HUES6 (cell line): ENCODE data around the gene SNUPN.

Experiments
- H3K27ac ChIP-seq: 2 replicates; pipeline ENCODE4 v1.7.0; 2013; ENCODE audit warnings: low read depth, mild to moderate bottlenecking, low read length, inconsistent platforms
- H3K27me3 ChIP-seq: 2 replicates; pipeline ENCODE4 v1.6.1; 2013; ENCODE audit warnings: low read length; ENCODE audit not compliant: control insufficient read depth, insufficient read depth
- H3K36me3 ChIP-seq: 2 replicates; pipeline ENCODE4 v1.6.1; 2013; ENCODE audit warnings: low read length; ENCODE audit not compliant: control insufficient read depth, insufficient read depth
- H3K4me1 ChIP-seq: 2 replicates; pipeline ENCODE4 v1.6.1; 2013; ENCODE audit warnings: low read length; ENCODE audit not compliant: control insufficient read depth, insufficient read depth
- H3K4me3 ChIP-seq: 2 replicates; pipeline ENCODE4 v1.5.1; 2013; ENCODE audit warnings: low read depth, low read length
- H3K9ac ChIP-seq: one replicate; pipeline ENCODE4 v1.6.1; 2013; ENCODE audit warnings: mild to moderate bottlenecking, low read length
- H3K9me3 ChIP-seq: 2 replicates; pipeline ENCODE4 v1.6.1; 2013; ENCODE audit warnings: low read depth, low read length; ENCODE audit not compliant: control insufficient read depth, insufficient read depth

Gene SNUPN

DNA sequence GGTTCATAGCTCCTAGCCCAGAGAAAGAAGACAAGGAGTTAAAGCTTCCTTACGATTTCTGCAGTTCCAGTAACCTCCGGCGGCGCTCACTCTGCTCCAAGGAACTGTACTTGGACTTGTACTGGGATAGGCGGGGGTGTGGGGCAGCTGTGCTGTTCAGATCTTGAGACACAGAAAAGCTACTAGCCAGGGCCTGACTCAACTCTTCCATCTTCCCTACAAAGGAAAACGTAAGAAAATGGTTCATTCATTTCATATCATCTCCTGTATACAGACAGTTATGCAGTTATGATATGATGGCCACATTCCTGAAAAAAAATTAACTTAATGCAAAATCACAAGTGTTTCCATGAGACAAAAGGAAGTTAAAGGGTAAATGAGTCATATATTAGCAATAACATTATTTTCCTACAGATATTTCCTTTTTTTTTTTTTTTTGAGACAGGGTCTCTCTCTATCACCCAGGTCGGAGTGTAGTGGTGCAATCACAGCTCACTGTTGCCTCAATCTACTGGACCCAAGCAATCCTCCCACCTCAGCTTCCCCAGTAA is 4.6 kb downstream of the SNUPN start:
- Histone ChIP-seq H3K27ac (no peak overlapping the region), H3K4me3 (no peak overlapping the region), H3K27me3 (no peaks in the 10 kb centered on the region), H3K36me3 (peaks cover 34% of the 10 kb centered on the region), H3K4me1 (no peaks in the 10 kb centered on the region), H3K9ac (no peak overlapping the region), H3K9me3 (no peaks in the 10 kb centered on the region)

DNA sequence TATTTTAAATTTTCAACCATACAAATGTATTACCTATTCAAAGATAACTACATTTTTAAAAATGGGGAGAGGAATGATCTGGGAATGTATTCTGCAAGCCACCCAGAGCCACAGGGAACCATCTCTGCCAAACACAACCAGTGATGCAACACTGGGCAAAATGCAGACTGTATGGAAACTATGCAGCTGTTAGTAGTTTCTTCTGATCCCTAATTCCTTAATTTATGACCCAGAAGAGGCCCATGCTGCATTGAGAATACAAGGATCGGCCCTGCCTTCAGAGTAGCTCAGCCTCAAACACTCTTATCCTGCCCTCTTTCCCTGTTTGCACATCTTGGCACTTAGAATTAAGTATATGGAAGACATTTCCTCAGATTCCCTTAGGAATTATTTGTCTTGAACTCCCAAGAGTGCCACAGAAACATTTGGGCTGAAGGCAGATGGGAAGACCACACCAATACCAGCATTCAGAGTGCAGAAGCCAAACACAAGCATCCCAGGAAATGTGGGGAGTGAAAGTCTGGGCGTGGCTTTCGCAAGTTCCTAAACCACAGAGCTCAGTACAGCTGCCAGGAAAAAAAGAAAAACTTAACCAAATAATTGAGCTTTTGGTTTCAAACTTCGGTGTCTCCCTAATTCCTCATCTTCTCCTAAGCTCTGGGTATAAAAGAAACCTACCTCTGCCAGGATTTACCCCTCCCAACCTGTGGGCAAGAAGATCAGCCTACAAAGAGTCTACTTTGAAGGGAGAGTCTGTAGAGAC is 5.3 kb downstream of the SNUPN start:
- H3K27me3 ChIP-seq: no peaks in the 10 kb centered on the region
- no peak overlapping the region for H3K9ac ChIP-seq
- peaks cover 39% of the 10 kb centered on the region for H3K36me3 ChIP-seq
- no peaks in the 10 kb centered on the region for H3K9me3 ChIP-seq
- no peaks in the 10 kb centered on the region for H3K4me1 ChIP-seq
- no peak overlapping the region for H3K4me3 ChIP-seq
- H3K27ac ChIP-seq: no peak overlapping the region

DNA sequence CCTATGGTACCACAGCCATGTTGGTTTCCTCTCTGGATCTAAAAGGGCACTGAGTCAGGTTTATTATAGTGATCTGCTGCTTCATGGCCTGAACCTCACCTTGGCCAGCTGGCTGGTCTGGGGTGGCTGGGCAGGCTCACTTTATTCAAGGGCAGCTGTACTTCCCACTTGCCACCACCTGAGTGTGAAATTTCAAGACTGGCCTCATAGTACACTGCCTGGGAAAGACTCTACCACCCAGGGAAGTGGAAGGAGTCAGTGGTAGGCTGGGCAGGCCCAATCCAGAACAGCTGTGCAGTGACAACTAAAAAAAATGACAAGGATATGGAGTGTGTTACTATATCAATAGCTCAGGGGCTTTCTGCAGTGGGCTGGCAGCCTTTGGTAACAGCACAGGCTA is 8.8 kb downstream of the SNUPN start:
- Histone ChIP-seq H3K27me3 (no peaks in the 10 kb centered on the region), H3K4me1 (no peaks in the 10 kb centered on the region), H3K36me3 (peaks cover 63% of the 10 kb centered on the region), H3K9ac (no peak overlapping the region), H3K27ac (no peak overlapping the region), H3K9me3 (no peaks in the 10 kb centered on the region), H3K4me3 (no peak overlapping the region)

DNA sequence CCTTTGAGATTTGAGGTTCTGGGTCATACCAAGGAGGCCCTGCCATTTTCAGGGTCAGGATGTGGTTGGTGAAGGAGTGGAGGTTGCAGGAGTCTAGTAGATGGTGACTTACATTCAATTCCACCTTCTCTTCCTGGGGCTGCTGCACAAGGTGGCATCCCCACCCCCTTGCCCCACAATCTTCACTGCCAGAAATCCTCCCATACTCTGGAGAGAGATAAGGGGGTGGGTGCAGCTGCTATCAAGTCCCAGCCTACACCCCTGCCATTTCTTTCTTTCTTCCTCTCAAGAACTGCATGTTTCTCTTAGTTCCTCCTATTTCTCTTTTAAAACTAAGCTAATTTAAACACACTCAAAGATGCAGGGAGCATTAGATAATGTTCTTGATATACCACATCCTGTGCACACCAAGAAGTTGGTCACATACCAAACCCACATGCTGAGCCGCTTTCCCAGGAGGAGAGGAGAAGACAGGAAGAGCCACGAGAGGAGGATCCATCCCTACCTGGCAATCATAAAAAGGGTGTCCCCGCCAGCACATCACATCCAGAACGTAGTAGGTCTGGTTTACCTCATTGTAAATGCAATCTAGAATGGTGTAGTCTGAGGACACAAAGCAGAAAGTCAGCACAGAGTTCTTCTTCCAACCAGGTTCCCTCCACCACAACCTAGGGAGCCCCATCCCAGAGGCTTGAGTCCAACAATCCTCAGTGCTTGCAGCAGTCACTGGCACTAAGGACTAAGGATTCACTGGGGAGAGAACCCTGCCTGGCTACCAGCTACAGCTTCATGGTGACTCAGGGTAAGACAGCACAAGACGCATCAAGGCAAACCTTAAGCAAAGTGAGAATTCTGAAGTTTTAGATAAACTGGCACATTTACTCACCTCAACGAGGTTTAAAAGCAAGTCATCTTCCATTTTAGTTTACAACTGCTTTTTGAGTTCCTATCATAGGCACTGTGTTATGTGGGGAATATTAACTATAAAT is 18.5 kb downstream of the SNUPN start:
- Histone ChIP-seq H3K27me3 (no peaks in the 10 kb centered on the region), H3K4me3 (no peak overlapping the region), H3K9ac (no peak overlapping the region), H3K27ac (no peak overlapping the region), H3K36me3 (peaks cover 56% of the 10 kb centered on the region), H3K4me1 (no peaks in the 10 kb centered on the region), H3K9me3 (no peaks in the 10 kb centered on the region)

DNA sequence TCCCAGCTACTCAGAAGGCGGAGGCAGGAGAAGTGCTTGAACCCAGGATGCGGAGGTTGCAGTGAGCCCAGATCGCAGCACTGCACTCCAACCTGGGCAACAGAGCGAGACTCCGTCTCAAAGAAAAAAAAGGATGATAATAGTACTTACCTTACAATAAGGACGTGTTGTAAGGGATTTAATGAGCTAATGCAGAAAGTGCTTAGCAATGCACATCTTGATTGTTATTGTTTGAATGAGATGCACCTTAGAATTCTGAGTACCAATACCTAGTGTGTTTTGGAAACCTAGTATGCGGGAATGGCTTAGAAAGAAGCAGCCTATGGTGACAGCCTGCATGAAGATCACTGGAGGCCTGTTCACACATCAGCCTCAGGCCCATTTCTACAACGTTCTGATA is 19.5 kb downstream of the SNUPN start:
- Histone ChIP-seq H3K4me3 (no peak overlapping the region), H3K27me3 (no peaks in the 10 kb centered on the region), H3K9ac (no peak overlapping the region), H3K4me1 (no peaks in the 10 kb centered on the region), H3K27ac (no peak overlapping the region), H3K36me3 (peaks cover 57% of the 10 kb centered on the region), H3K9me3 (no peaks in the 10 kb centered on the region)

DNA sequence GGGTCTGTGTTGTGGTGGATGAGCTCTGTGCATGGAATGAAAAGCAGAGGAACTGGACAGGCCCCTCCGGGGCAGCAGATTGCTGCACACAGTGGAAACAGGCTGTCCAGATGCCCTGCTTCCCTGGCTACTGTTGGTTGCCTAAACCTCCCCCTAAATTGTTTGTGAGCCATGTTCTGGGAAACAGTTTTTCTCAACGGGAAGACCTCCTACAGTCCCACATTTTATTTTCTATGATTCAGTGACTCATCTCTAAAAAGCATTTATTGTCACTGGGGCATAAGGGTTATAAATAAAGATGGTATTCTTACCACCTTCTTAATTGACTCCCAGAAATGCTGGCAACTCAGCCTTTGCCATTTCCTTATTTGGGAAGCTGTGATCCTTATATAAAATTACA is 26.1 kb downstream of the SNUPN start:
- H3K27ac ChIP-seq: no peak overlapping the region
- peaks cover 46% of the 10 kb centered on the region for H3K36me3 ChIP-seq
- H3K9ac ChIP-seq: no peak overlapping the region
- H3K4me1 ChIP-seq: no peaks in the 10 kb centered on the region
- no peak overlapping the region for H3K4me3 ChIP-seq
- H3K9me3 ChIP-seq: no peaks in the 10 kb centered on the region
- no peaks in the 10 kb centered on the region for H3K27me3 ChIP-seq

DNA sequence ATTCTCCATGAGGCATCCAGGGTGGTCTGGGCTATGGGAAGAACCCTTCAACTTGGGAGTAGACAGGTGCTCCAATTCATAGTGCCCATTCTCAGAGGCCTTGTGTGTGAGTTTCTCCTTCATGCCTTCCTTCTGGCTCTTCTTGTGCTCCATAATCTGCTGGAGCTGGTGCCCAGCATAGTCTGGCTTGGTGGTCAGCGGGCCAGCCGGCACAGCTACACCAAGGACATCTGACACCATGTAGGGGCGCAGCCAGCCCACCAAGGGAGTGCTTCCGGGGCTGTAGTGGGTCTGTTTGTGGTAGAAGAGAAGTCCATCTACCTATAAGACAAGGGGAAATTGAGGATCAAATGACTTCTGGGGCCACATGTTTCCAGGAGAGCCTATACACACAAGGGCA is 27.2 kb downstream of the SNUPN start:
- Histone ChIP-seq H3K9ac (no peak overlapping the region), H3K4me1 (no peaks in the 10 kb centered on the region), H3K36me3 (peaks cover 43% of the 10 kb centered on the region), H3K27ac (no peak overlapping the region), H3K4me3 (no peak overlapping the region), H3K27me3 (no peaks in the 10 kb centered on the region), H3K9me3 (no peaks in the 10 kb centered on the region)

DNA sequence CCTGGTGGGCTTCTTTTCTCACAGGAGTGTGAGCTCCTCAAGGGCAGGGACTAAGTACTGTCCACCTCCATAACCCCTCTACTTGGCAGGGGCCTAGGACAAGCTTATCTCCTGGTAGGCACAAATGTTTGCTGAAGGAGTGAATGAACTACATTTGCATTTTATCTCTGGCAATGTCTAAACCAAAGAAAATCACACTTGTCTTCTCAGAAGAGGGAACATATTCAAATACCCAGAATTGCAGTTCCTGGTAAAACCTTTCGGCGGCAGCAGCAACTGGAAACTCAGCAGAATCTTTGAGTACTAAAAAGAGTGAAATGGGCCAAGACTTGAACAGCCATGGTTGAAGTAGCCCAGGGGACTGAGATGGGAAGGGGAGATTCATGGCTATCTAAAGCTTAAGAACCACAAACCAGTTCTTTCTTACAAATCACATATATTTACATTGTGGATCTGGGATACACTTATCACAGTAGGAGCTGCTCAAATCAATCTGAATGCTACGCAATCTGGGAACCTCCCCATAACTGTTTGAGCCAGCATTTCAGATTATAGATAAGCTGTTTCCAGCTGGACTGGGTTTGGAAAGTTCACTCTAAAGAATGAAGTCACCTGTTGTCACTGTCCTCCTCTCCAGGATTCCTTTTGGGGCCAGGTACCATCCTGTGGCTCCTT is 27.7 kb downstream of the SNUPN start:
- Histone ChIP-seq H3K9ac (no peak overlapping the region), H3K36me3 (peaks cover 43% of the 10 kb centered on the region), H3K4me1 (no peaks in the 10 kb centered on the region), H3K9me3 (no peaks in the 10 kb centered on the region), H3K27me3 (no peaks in the 10 kb centered on the region), H3K27ac (no peak overlapping the region), H3K4me3 (no peak overlapping the region)

DNA sequence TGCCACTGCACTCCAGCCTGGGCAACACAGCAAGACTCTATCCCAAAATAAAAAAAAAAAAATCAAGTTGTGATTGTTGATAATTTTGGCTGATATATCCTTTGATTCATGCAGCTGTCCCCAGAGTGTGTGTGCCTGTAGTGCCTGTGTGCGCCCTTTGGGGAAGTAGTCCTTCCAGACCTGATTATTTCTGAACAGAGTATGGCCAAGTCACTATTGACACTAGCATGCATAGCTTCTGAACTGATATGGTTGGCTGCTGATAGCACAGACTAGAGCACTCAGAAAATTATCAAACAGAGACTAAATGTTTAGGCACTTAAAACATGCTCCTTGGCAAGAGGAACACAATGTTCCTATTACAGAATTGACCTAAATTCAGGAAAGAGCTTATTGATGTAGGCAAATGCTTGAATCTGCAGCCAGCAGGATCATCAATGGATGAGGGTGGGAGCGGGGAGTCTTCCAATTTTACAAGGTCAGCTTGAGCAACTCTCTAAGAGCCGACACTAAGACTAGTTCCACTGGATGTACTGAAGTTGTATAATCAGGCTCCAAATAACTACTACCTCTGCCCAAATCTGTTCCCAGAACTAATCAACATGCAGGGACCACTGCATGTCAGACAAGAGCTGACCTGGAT is 28.7 kb downstream of the SNUPN start:
- Histone ChIP-seq H3K4me1 (no peaks in the 10 kb centered on the region), H3K27me3 (no peaks in the 10 kb centered on the region), H3K9me3 (no peaks in the 10 kb centered on the region), H3K4me3 (no peak overlapping the region), H3K9ac (no peak overlapping the region), H3K27ac (no peak overlapping the region), H3K36me3 (peaks cover 43% of the 10 kb centered on the region)

DNA sequence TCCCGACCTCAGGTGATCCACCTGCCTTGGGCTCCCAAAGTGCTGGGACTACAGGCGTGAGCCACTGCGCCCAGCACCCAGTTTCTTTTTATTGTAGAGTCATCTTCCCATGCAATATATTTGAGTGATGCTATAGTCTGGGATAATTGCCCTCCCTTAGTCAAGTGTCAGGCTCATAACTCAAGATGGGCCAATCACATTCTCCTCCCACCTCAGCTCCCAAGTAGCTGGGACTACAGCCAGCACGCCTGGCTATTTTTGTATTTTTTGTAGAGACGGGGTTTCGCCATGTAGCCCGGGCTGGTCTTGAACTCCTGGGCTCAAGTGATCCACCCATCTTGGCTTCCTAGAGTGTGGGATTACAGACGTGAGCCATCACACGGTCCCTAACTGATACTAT is 31.2 kb downstream of the SNUPN start:
- Histone ChIP-seq H3K4me1 (no peaks in the 10 kb centered on the region), H3K27me3 (no peaks in the 10 kb centered on the region), H3K27ac (no peak overlapping the region), H3K9ac (no peak overlapping the region), H3K4me3 (no peak overlapping the region), H3K9me3 (no peaks in the 10 kb centered on the region), H3K36me3 (peaks cover 24% of the 10 kb centered on the region)
